H1 (cell line): ENCODE measurements around the gene ETF1. TPM values are rescaled to one million over a fixed set of nuclear protein-coding genes. Genes with fewer than 3 reads are reported as not detected.

ENCODE experiments used
- BRCA1 ChIP-seq: IDR thresholded peaks from 2 replicates; pipeline ENCODE4 v1.6.1; 2012; ENCODE audit warnings: low read depth, low read length, improper control_type of control experiment
- CBX5 ChIP-seq: fragments of 300-800, 300-1000 bp; sonication (generic); IDR thresholded peaks from 2 replicates; pipeline ENCODE4 v1.7.1; 2016; ENCODE audit warnings: antibody characterized with exemption, low read length, low read depth
- CBX8 ChIP-seq: fragments of 300-800, 300-1000 bp; sonication (generic); IDR thresholded peaks from 2 replicates; pipeline ENCODE4 v1.7.1; 2016; ENCODE audit warnings: low read depth, low read length, borderline replicate concordance
- CHD7 ChIP-seq: fragments of 300-600 bp; sonication (generic); IDR thresholded peaks from 2 replicates; pipeline ENCODE4 v1.7.1; 2012; ENCODE audit warnings: low read length, moderate library complexity, mild to moderate bottlenecking, inconsistent platforms; ENCODE audit not compliant: insufficient replicate concordance
- POLR2AphosphoS5 ChIP-seq: IDR thresholded peaks from 2 replicates; pipeline ENCODE4 v1.6.1; 2011; ENCODE audit warnings: low read depth, low read length
- POU5F1 ChIP-seq: IDR thresholded peaks from 2 replicates; pipeline ENCODE4 v1.6.1; 2011; ENCODE audit warnings: low read depth, mild to moderate bottlenecking, low read length, moderate library complexity
- RAD21 ChIP-seq, 2 experiments: IDR thresholded peaks in 1 of 2; conservative IDR thresholded peaks in 1 of 2; 2 replicates each; pipeline ENCODE4 v1.6.1; 2011; ENCODE audit warnings: low read depth in 2 of 2, low read length in 2 of 2, improper control_type of control experiment in 1 of 2, inconsistent platforms in 1 of 2, mild to moderate bottlenecking in 1 of 2, moderate library complexity in 1 of 2
- SP4 ChIP-seq: IDR thresholded peaks from 2 replicates; pipeline ENCODE4 v1.6.1; 2012; ENCODE audit warnings: low read length, inconsistent platforms
- USF2 ChIP-seq: IDR thresholded peaks from 2 replicates; pipeline ENCODE4 v1.6.1; 2011; ENCODE audit warnings: low read length, improper control_type of control experiment
- polyA plus RNA-seq, 7 experiments: library from polyadenylated mRNA; depleted of rRNA in 3 of 7; stranded (reverse) in 5 of 7; unstranded in 2 of 7; fragments of >200 nt in 5 of 7; fragments of 200-250 nt in 2 of 7; gene quantifications; 1 replicate in 5 of 7; 2 replicates in 1 of 7; 4 replicates in 1 of 7; pipeline versions ENCODE4 v1.2.1 to v1.2.3, GENCODE V29; 2011 to 2013; ENCODE audit warnings: missing spikeins in 2 of 7, mixed read lengths in 2 of 7
- total RNA-seq: library from RNA; stranded (reverse); fragmentation: NEBNext Ultra II Directional; extraction: Animal tissue kit (Norgen Biotek cat#: 25700); gene quantifications from 2 replicates; pipeline ENCODE4 v1.2.1, GENCODE V29; 2021

Gene ETF1
- total and polyA plus RNA-seq, 2 of the 8 experiments (the other 6 are each of a cell fraction or from before 2014, with no cell fraction given) = 50.5 to 168 TPM

- no peak for TF ChIP-seq RAD21 (IDR thresholded peaks at IDR 0.05 in 1 of 2, conservative IDR thresholded peaks at IDR 0.05 in 1 of 2; ENCODE audit: low read depth in 2 of 2, low read length in 2 of 2)
- no peak for TF ChIP-seq CHD7
- TF ChIP-seq USF2 = no peak
- TF ChIP-seq CBX5 = no peak
- no peak for TF ChIP-seq POU5F1
- no peak for TF ChIP-seq BRCA1
- no peak for TF ChIP-seq SP4
- TF ChIP-seq CBX8 = no peak
- TF ChIP-seq POLR2AphosphoS5 = no peak; the same call in 1 of the 2 replicates
These were observed 20.5 kb upstream of the ETF1 start (continued) for GRCh38 chr5:138563340-138564118.
